Stimulated activated CD4-positive, alpha-beta T cell treated with anti-CD3 and anti-CD28 coated beads, TNF-alpha, amount 100 ng/mL, for 4 hours (primary cell): ENCODE results near the gene ZNF33B.
"Not testable (repeated sequence)": the region's sequence is repeated elsewhere in the genome, so short reads cannot be mapped to it uniquely, and the experiment has no call there.

Experiments used
- DNase-seq, 3 experiments: peaks; one replicate each; pipeline ENCODE4 v3.0.0-alpha.2; 2020; ENCODE audit warnings: low read depth in 3 of 3

Gene ZNF33B

GRCh38 chr10:42638055-42638820, at the start of gene ZNF33B:
Gene ZNF33B (minus strand): TSS chr10:42638570. CDS start chr10:42636928, 1,642 bp downstream.
- DNase-seq, result peak; percentile 87 to 90 (median 88)

GRCh38 chr10:42684517-42684916, 46.1 kb upstream of the ZNF33B start:
- no peak for DNase-seq

- no peak for DNase-seq
Measured at GRCh38 chr10:42680267-42680666, 41.9 kb upstream of the ZNF33B start.

DNA sequence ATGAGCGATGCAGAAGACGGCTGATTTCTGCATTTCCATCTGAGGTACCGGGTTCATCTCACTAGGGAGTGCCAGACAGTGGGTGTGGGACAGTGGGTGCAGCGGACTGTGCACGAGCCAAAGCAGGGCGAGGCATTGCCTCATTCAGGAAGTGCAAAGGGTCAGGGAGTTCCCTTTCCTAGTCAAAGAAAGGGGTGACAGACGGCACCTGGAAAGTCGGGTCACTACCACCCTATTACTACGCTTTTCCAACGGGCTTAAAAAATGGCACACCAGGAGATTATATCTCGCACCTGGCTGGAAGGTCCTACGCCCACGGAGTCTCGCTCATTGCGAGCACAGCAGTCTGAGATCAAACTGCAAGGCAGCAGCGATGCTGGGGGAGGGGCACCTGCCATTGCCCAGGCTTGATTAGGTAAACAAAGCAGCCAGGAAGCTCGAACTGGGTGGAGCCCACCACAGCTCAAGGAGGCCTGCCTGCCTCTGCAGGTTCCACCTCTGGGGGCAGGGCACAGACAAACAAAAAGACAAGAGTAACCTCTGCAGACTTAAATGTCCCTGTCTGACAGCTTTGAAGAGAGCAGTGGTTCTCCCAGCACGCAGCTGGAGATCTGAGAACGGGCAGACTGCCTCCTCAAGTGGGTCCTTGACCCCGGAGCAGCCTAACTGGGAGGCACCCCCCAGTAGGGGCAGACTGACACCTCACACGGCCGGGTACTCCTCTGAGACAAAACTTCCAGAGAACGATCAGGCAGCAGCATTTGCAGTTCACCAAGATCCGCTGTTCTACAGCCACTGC, 27.0 kb upstream of the ZNF33B start:
- not testable (repeated sequence) for DNase-seq

DNA sequence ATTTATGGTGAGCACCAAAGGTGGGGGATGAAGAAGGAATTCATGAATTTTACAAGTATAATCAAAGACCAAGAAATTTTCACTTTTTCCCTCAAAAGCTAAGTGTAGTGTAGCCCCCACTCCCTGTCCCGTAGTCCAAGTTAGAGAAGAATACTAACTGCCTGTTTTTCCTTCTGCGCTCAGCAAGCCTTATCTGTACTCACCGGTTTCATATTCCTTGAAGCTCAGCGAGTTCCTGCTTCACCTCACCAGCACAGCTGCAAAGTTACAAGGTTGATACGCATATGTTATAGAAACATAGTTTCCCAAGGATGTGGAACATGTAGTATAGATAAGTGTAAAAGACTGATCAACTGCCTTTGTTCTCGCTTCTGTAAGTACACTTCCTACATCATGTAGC, 16.0 kb upstream of the ZNF33B start:
- no peak for DNase-seq

- DNase-seq, result no peak
Measured at GRCh38 chr10:42652858-42653257, 14.5 kb upstream of the ZNF33B start.

- no peak for DNase-seq
Measured at GRCh38 chr10:42650374-42650773, 12.0 kb upstream of the ZNF33B start.

- DNase-seq, result no peak
Measured at GRCh38 chr10:42648512-42648911, 10.1 kb upstream of the ZNF33B start.

- DNase-seq, result no peak
Measured at GRCh38 chr10:42646687-42647640, 8.6 kb upstream of the ZNF33B start.

- DNase-seq, result no peak
Measured at GRCh38 chr10:42646214-42646613, 7.8 kb upstream of the ZNF33B start.

GRCh38 chr10:42645516-42645915, 7.1 kb upstream of the ZNF33B start:
- no peak for DNase-seq

DNA sequence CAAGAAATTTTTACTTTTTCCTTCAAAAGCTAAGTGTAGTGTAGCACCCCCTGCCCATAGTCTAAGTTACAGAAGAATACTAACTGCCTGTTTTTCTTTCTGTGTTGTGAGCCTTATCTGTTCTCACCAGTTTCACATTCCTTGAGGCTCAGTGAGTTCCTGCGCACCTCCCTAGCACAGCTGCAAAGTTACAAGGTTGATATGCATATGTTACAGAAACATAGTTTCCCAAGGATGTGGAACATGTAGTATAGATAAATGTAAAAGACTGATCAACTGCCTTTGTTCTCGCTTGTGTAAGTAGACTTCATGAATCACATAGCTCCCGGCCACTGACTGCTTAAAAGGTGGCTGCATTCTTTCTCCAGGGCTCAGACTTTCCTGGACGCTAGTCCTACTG, 6.7 kb upstream of the ZNF33B start:
- DNase-seq, result no peak

- no peak for DNase-seq
Measured at GRCh38 chr10:42640610-42641229, 2.4 kb upstream of the ZNF33B start.

- DNase-seq, result peak in 2 of 3 experiments; percentile 7 to 13
Measured at GRCh38 chr10:42638821-42639270, 476 bp upstream of the ZNF33B start.

DNA sequence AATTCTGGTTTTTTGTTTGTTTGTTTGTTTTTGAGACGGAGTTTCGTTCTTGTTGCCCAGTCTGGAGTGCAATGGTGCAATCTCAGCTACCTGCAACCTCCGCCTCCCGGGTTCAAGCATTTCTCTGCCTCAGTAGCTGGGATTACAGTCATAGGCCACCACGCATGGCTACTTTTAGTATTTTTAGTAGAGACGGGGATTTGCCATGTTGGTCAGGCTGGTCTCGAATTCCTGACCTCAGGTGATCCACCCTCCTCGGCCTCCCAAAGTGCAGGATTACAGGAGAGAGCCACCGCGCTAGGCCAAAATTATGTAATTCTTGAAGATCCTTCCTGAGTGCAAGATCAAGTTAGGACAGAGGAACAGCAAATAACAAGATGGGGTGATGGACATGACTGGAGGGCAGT, 719 bp downstream of the ZNF33B start:
- peak in 1 of 3 experiments; percentile 2 for DNase-seq

- no peak for DNase-seq
Measured at GRCh38 chr10:42637142-42637541, 1.2 kb downstream of the ZNF33B start.

DNA sequence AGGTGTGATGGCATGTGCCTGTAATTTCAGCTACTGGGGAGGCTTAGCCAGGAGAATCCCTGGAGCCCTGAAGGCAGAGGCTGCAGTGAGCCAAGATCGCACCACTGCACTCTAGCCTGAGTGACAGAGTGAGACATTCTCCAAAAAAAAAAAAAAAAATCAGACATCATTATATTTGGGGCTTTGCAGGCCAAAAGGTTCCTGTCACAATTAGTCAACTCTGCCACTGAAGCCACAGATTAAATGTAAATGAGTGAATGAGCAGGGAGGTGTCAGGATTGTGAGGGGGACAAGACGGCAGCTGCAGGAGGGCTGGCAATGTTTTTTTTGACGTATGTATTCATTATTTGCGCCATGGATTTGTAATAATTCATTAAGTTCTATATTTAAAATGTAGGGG, 3.3 kb downstream of the ZNF33B start:
- no peak for DNase-seq

DNA sequence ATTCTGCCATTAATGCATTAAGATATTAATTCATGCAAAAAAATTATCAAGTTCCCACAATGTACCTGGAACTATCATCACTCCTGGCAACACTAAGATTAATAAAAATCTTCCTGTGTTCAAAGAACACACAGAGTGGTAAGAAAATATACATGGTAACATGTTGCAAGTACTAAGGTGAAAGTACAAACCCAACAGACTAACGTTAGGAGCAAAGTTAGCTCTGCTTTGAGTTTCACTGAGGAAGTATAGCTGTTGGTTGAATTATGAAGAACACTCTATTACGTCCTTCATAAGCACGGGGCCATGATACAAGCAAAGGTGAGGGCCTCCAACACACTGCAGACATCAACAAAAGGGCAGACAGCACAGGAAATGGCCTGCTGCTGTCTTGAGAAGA, 5.8 kb downstream of the ZNF33B start:
- no peak for DNase-seq

DNA sequence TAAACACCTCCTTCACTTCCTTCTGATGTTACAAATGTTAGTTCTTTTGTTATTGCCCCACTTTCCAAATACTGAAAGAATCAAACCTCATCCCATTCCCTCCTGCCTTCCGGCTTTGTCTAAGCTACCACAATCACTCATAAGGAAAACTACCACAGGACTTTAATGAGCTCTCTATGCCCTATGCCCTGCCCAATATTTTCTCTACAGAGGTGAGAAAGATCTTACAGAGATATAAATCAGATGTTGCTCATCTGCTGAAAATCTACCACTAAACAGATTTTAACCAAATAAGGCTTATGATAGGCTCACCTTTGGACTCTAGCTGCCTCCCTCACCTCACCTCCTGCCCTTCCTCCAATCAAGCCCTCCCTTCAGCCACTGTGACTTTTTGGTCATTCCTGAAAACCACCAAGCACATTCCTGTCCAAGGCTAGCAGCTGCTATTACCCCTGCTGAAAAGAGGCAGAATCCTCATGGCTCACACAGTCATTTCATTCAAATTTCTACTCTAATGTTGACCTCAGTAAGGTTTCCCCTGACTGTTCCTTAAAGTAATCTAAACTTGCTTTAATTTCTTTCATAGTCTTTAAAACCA, 7.7 kb downstream of the ZNF33B start:
- no peak for DNase-seq

DNA sequence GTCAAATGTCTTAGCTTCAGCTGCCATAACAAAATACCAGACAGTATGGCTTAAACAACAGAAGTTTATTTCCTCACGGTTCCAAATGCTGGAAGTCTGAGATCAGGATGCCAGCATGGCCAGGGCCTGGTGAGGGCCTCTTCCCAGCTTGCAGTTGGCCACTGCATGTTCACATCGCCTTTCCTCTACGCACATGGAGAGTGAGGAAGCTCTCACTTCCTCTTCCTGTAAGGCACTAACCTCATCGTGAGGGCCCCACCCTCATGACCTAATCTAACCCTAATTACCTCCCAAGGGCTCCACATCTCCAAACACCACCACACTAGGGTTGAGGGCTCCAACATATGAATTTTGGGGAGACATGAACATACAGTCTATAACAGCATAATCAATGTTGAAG, 14.4 kb downstream of the ZNF33B start:
- no peak for DNase-seq

DNA sequence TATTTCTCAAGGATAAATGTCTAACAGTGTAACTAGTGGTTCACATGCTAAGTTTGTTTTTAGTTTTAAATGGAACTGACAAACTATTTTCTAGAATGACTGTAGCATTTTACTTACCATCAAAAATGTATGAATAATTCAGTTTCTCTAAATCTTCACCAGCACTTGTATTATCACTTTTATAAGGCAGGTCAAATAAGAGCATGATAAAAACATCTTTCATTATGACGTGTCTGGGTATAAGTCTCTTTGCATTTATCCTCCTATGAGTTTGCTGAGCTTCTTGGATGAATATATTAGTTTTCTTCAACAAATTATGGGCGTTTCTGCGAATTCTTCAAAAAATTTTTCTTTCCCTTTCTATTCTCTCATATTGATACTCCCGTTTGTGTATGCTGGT, 19.9 kb downstream of the ZNF33B start:
- no peak for DNase-seq
